HepG2 (cell line): ENCODE measurements around the gene MTA2. TPM values are rescaled to one million over a fixed set of nuclear protein-coding genes. Genes with fewer than 3 reads are reported as not detected.
A peak's percentile ranks its signal among the peaks of the same experiment; 100 is the strongest.

Experiments
- CBX2 ChIP-seq, 2 experiments: fragments of 200-600 bp in 1 of 2; sonication (generic); formaldehyde crosslinking in 1 of 2; IDR thresholded peaks; 2 replicates each; pipeline versions ENCODE4 v1.7.0 to v1.8.1; 2018 to 2022; ENCODE audit warnings: low read depth in 2 of 2, low read length in 1 of 2, mild to moderate bottlenecking in 1 of 2, missing genetic modification reagents in 1 of 2
- FOXM1 ChIP-seq: sonication (generic); formaldehyde crosslinking; IDR thresholded peaks from 2 replicates; pipeline ENCODE4 v1.5.0; 2020; ENCODE audit warnings: missing genetic modification reagents
- GFI1 ChIP-seq: sonication (generic); formaldehyde crosslinking; IDR thresholded peaks from 2 replicates; pipeline ENCODE4 v1.5.0; 2020; ENCODE audit warnings: missing genetic modification reagents, mild to moderate bottlenecking, borderline replicate concordance
- SUZ12 ChIP-seq: fragments of 150-350 bp; IDR thresholded peaks from 2 replicates; pipeline ENCODE4 v1.6.1; 2014; ENCODE audit warnings: low read depth, low read length
- ZNF274 ChIP-seq: sonication (generic); formaldehyde crosslinking; IDR thresholded peaks from 2 replicates; pipeline ENCODE4 v1.5.1; 2020; ENCODE audit warnings: mild to moderate bottlenecking, missing genetic modification reagents
- ZNF543 ChIP-seq: sonication (generic); formaldehyde crosslinking; IDR thresholded peaks from 2 replicates; pipeline ENCODE4 v1.4.0; 2020; ENCODE audit warnings: mild to moderate bottlenecking, missing genetic modification reagents
- ZNF558 ChIP-seq: sonication (generic); formaldehyde crosslinking; IDR thresholded peaks from 2 replicates; pipeline ENCODE4 v1.9.0; 2022; ENCODE audit warnings: mild to moderate bottlenecking, missing genetic modification reagents, borderline replicate concordance
- ZNF605 ChIP-seq: sonication (generic); formaldehyde crosslinking; IDR thresholded peaks from 2 replicates; pipeline ENCODE4 v1.8.0; 2022; ENCODE audit warnings: mild to moderate bottlenecking, missing genetic modification reagents
- ZNF691 ChIP-seq: sonication (generic); formaldehyde crosslinking; IDR thresholded peaks from 2 replicates; pipeline ENCODE4 v1.4.0; 2020; ENCODE audit warnings: missing genetic modification reagents, low read depth, mild to moderate bottlenecking, borderline replicate concordance
- ZNF740 ChIP-seq: sonication (generic); formaldehyde crosslinking; IDR thresholded peaks from 2 replicates; pipeline ENCODE4 v1.4.0; 2020; ENCODE audit warnings: missing genetic modification reagents
- ZNF775 ChIP-seq: sonication (generic); formaldehyde crosslinking; IDR thresholded peaks from 2 replicates; pipeline ENCODE4 v1.4.0; 2020; ENCODE audit warnings: missing genetic modification reagents, mild to moderate bottlenecking, moderate library complexity, borderline replicate concordance
- polyA plus RNA-seq, 8 experiments: library from polyadenylated mRNA; depleted of rRNA in 3 of 8; stranded (reverse) in 7 of 8; unstranded in 1 of 8; fragments of >200 nt; fragmentation: Illumina TruSeq in 4 of 8; extraction: Trizol in 4 of 8; gene quantifications; 2 replicates each; pipeline versions ENCODE4 v1.2.1 to v1.2.3, GENCODE V29; 2011 to 2016; ENCODE audit warnings: low read depth in 4 of 8, missing spikeins in 1 of 8, mixed read lengths in 1 of 8; ENCODE audit not compliant: insufficient read depth in 1 of 8
- total RNA-seq, 5 experiments: library from RNA; depleted of rRNA; stranded (reverse); fragments of >200 nt; fragmentation: Illumina TruSeq; extraction: Trizol; gene quantifications; 2 replicates each; pipeline ENCODE4 v1.2.3, GENCODE V29; 2016; ENCODE audit warnings: low read depth in 1 of 5

MTA2 gene
- total and polyA plus RNA-seq, 2 of the 13 experiments (the other 11 are each of a cell fraction or from before 2014, with no cell fraction given), result 14.0 to 70.0 TPM

GRCh38 chr11:62544581-62545436 lies 56.9 kb downstream of the MTA2 start (continued):
- TF ChIP-seq SUZ12 (no peak), ZNF691 (CRISPR knock-in tag) (no peak), GFI1 (0 out of 2 replicates have a peak, but pooled peaks have one; percentile 15), ZNF605 (CRISPR knock-in tag) (no peak; the same call in 1 of the 2 replicates), ZNF274 (CRISPR knock-in tag) (no peak; the same call in 1 of the 2 replicates), FOXM1 (no peak), ZNF543 (CRISPR knock-in tag) (no peak), ZNF775 (CRISPR knock-in tag) (no peak), CBX2 (IDR thresholded peaks at IDR 0.05; ENCODE audit: low read depth, low read length) (no peak), CBX2 (CRISPR knock-in tag; IDR thresholded peaks at IDR 0.05; ENCODE audit: low read depth) (no peak), ZNF740 (no peak), ZNF558 (CRISPR knock-in tag) (no peak)
